ENCODE measurements around the gene MRGPRF.

- TF ChIP-seq, protein P1, sequence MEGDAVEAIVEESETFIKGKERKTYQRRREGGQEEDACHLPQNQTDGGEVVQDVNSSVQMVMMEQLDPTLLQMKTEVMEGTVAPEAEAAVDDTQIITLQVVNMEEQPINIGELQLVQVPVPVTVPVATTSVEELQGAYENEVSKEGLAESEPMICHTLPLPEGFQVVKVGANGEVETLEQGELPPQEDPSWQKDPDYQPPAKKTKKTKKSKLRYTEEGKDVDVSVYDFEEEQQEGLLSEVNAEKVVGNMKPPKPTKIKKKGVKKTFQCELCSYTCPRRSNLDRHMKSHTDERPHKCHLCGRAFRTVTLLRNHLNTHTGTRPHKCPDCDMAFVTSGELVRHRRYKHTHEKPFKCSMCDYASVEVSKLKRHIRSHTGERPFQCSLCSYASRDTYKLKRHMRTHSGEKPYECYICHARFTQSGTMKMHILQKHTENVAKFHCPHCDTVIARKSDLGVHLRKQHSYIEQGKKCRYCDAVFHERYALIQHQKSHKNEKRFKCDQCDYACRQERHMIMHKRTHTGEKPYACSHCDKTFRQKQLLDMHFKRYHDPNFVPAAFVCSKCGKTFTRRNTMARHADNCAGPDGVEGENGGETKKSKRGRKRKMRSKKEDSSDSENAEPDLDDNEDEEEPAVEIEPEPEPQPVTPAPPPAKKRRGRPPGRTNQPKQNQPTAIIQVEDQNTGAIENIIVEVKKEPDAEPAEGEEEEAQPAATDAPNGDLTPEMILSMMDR (IDR thresholded peaks at IDR 0.05 in 2 of 3, conservative IDR thresholded peaks at IDR 0.05 in 1 of 3; ENCODE audit: borderline replicate concordance in 1 of 3, insufficient read depth in 1 of 3, low read depth in 2 of 3, low read length in 2 of 3) = no peak
- TF ChIP-seq POLR2AphosphoS5 (IDR thresholded peaks at IDR 0.05; ENCODE audit: low read depth, low read length) = no peak
- TF ChIP-seq RAD21 (IDR thresholded peaks at IDR 0.05; ENCODE audit: low read depth) = no peak
- no peak for TF ChIP-seq ZBTB33 (IDR thresholded peaks at IDR 0.05; ENCODE audit: extremely low read depth, insufficient replicate concordance, low read length)
- no peak for TF ChIP-seq POLR2A (IDR thresholded peaks at IDR 0.05; ENCODE audit: borderline replicate concordance, extremely low read depth, insufficient read depth, insufficient read length)
- no peak for TF ChIP-seq EZH2 (IDR thresholded peaks at IDR 0.05)
- TF ChIP-seq TCF7L2 (IDR thresholded peaks at IDR 0.05; ENCODE audit: borderline replicate concordance, extremely low read depth, insufficient read depth, insufficient read length) = no peak
- TF ChIP-seq ZNF274 (IDR thresholded peaks at IDR 0.05; ENCODE audit: low read depth, low read length) = no peak
- TF ChIP-seq, protein P2, sequence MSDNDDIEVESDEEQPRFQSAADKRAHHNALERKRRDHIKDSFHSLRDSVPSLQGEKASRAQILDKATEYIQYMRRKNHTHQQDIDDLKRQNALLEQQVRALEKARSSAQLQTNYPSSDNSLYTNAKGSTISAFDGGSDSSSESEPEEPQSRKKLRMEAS (IDR thresholded peaks at IDR 0.05) = no peak
- no peak for TF ChIP-seq REST (IDR thresholded peaks at IDR 0.05; ENCODE audit: low read depth)
- TF ChIP-seq SIN3A (IDR thresholded peaks at IDR 0.05; ENCODE audit: low read depth) = no peak
- no peak for TF ChIP-seq EZH2phosphoT487 (IDR thresholded peaks at IDR 0.05; ENCODE audit: borderline replicate concordance)
Measured at GRCh38 chr11:68955607-68955958, 57.5 kb downstream of the MRGPRF start.
